NOMO-1 treated with dmso at 0.1 percent for 144 hours (cell line): Measurements from ENCODE around the gene OPTN.
"Not testable (repeated sequence)": the region's sequence is repeated elsewhere in the genome, so short reads cannot be mapped to it uniquely, and the experiment has no call there.

Experiments
- DNase-seq: peaks from one replicate; lab custom pipeline; 2025; ENCODE audit not compliant: unreplicated experiment; lab: John Stamatoyannopoulos, UW

Gene OPTN

GRCh38 chr10:13099666-13100348 is at the start of gene OPTN:
Gene OPTN, plus strand, starts transcription at chr10:13100163. Its CDS starts 8,960 bp downstream, at chr10:13109123.
- DNase-seq: peak; percentile 22

DNA sequence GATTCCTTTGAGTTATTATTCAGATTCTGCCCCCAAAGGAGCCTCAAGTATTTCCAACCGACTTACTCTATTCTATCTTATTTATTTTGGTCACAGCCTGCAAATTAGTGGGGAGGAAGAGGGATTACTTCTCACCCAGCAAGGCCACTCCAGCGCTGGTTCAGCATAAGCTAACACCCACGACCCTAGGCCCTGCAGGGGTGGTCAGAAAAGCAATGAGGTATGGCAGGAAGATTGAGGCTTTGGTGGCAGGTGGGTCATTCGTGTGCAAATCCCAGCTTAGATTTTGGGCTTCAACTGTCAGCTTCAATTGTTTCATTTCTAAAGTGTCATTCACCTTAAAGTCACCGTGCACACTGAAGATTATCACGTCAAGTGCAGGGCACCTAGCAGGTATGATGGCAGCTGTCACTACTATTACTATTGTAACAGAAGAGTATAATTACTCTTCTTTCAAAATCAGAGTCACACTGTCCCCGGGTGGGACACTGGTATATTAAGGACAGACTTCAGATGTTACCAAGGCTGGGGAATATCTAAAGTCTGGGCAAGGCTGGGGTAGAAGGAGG is 48.8 kb upstream of the OPTN start:
- no peak for DNase-seq

DNA sequence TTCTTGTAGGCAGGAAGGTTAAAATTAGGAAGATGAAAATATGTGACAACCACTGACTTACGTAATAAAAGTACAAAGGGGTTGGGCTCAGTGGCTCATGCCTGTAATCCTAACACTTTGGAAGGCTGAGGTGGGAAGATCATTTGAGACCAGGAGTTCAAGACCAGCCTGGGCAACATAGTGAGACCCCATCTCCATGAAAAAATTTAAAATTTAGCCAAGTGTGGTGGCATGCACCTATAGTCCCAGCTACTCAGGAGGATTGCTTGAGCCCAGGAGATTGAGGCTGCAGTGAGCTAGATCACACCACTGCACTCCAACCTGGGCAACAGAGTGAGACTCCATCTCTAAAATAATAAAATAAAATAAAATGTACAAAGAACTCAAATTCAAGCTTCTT is 46.8 kb upstream of the OPTN start:
- not testable (repeated sequence) for DNase-seq

DNA sequence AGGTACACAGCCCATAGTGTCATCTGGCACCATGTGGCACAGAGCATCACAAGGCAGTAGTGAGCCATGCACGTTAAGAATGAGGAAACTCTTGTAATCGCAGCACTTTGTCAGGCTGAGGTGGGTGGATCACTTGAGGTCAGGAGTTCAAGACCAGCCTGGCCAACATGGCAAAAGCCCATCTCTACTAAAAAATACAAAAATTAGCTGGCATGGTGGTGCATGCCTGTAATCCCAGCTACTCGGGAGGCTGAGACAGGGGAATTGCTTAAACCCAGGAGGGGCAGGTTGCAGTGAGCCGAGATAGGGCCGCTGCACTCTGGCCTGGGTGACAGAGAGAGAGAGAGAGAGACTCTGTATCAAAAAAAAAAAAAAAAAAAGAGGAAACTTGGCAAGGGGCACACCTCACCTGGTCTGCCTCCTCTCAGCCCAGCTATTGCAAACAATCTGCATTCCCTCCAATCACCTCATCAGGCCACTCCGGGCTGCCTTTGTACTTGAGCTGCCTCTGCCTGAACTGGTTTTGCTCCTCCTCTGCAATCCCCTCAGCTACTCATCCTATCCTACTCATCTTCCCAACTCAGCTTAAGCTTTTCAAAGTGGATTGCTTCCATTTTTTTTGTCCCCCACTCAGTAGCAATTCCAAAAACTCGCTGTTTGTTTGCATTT is 46.0 kb upstream of the OPTN start:
- no peak for DNase-seq

DNA sequence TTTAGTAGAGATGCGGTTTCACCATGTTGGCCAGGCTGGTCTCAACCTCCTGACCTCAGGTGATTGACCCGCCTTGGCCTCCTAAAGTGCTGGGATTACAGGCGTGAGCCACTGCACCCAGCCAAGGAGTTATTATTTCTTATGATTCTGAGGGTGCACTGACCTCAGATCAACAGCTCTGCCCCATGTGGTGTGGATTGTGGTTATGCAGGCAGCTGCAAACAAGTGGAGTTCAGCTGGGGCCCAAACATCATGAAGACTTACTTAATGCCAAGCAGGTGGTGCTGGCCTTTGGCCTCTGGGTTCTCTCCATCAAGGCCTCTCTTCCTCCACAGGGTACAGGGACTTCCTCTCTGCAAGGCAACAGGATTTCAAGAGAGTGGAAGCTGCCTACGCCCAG is 45.1 kb upstream of the OPTN start:
- DNase-seq: no peak

DNA sequence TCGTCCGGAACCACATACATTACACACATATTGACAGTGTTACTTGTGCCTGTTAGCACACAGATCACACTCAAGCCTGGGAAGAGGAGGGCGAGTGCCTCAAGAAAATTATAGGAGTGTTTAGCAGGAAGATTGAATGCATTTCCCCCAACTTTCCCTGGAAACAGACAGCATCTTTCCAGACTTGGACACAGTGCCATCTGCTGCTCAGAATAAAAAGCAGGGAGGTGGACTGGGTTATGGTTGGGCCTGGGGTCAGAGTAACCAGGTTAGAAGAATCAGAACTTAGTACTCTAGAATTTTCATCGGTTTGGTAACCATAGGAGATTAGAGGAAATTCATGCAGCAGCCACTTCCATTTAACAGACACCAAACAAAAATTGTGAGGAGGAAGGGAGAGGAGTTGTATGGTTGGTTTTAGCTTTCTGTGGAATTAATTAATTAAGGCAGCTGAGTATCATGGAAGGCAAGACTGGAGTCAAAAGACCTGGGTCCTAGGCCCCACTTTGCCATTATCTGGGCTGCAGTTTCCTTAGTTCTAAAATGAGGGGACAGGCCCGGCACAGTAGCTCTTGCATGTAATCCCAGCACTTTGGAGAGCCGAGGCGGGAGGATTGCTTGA is 43.4 kb upstream of the OPTN start:
- DNase-seq: no peak

DNA sequence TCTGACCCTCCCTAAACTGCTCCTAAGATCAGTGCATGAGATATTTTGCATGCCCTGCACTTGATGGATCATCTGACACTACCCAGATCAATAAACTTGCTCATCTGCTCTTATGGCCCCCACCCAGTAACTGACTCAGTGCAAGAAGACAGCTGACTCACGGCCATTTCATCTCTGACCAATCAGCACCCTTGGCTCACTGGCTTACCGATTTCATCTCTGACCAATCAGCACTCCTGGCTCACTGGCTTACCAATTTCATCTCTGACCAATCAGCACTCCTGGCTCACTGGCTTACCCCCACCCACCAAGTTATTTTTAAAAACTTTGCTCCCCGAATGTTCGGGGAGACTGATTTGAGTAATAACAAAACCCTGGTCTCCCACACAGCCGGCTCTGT is 37.2 kb upstream of the OPTN start:
- no peak for DNase-seq

DNA sequence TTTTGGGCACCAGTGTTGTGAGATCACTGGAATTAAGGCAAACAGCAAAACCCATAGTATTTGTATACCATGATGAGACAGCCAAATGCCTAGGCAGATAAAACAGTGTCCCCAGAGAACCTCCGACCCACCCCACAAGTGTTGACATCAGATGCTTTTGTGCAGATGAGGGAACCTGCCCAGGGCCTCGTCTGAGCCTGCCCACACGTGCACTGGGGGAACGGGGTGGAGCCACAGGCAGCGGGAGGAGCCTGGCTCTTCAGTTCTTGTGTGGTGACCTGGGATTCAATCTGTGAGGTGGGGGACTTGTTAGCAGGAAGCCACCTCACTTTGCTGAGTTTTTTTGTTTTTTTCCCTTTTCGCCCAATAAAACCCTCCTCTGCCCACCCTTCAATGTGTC is 33.4 kb upstream of the OPTN start:
- DNase-seq: no peak

- no peak for DNase-seq
Observed at GRCh38 chr10:13067431-13067830, 32.5 kb upstream of the OPTN start.

GRCh38 chr10:13068071-13068470 is 31.9 kb upstream of the OPTN start:
- no peak for DNase-seq

- no peak for DNase-seq
Observed at GRCh38 chr10:13068484-13068883, 31.5 kb upstream of the OPTN start.

- no peak for DNase-seq
Observed at GRCh38 chr10:13072339-13072738, 27.6 kb upstream of the OPTN start.

DNA sequence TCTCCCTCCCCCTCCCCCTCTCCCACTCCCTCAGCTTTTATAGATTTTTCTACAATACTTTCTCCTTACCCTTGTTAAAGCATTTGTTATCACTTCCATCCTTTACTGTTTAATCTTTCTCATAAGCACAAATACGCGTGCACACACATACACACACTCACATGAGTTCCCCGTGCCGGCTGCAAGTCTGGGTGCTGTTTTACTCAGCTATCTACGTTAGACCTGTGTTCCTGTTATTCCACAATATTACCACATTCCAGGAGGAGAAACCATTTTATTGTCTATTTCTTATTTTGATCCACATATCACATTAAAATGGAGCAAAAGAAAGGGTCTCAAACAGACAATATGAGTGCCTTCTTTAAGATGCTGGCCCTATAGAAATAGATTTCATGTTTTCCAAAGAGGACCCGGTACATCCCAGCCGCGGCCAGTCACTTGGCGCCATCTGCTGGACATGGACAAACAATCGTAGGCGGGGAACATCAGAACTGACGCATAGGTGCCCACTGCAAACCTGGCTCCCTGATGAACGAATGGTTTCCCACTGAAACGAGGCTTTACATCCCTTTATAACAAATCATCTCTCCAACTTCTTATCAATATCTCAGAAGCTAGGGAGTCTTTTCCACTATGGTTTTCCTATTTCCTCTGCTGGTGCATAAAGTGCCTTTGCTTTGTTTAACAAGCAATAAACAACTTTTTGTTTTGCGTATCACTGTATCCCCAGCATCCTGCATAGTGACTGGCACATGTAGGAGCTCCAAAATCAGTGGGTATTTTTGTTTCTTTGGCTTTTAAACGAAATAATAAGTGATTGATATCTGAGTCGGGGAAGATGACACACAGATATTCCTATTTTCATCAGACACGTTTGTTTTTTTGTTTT is 25.2 kb upstream of the OPTN start:
- peak; percentile 30 for DNase-seq

GRCh38 chr10:13078912-13079775 is 20.8 kb upstream of the OPTN start:
- DNase-seq: no peak

GRCh38 chr10:13079776-13080050 is 20.2 kb upstream of the OPTN start:
- DNase-seq: no peak

- no peak for DNase-seq
Observed at GRCh38 chr10:13080643-13081042, 19.3 kb upstream of the OPTN start.

DNA sequence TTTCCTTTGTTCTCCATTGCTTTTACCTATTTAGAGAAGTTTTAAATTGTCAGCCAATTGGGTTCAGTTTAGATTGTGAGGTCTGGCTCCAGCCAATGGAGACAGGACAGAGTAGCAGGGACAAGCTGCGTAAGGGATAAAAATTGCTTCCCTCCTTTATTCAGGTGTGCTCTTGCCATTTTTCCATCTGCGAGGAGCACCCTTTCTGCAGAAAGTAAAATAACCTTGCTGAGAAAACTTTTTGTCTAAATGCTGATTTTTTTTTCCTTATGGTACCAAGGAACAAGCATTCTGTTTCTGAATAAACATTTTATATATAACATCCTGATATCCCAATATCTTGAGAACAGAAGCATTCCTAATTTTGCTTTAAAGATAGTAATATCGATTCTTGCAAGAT is 16.3 kb upstream of the OPTN start:
- not testable (repeated sequence) for DNase-seq

- DNase-seq: no peak
Observed at GRCh38 chr10:13086056-13086455, 13.9 kb upstream of the OPTN start.

DNA sequence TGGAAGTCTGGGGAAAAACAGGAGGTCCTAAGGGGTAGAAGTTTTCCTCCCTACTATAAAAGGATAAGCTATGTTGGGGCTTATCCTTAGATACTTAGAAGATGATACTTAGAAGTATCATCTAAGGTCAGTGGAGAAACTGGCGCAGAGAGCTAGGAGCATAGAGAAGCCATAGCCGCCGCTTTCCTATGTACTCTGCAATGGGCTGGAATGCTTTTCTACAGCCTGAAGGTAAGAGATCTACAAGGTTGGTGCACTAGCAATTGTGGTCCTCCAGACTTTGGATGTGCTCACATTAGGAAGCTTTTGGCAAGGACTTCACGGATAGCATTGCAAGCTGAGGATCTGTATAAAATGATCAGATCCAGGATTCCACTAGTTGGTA is 12.4 kb upstream of the OPTN start:
- no peak for DNase-seq

GRCh38 chr10:13087986-13088618 is 11.9 kb upstream of the OPTN start:
- no peak for DNase-seq
